MM.1S (cell line): ENCODE results near the gene PGS1.

ENCODE experiments used
- DNase-seq: peaks from one replicate; pipeline ENCODE4 v3.0.0-alpha.2; 2015
- H2AFZ ChIP-seq: fragments of 300-600 bp; sonication (generic); 2 replicates; pipeline ENCODE4 v1.6.0; 2016; ENCODE audit warnings: antibody characterized with exemption, low read length
- H3F3A ChIP-seq: fragments of 300-600 bp; sonication (generic); 2 replicates; pipeline ENCODE4 v1.6.1; 2016; ENCODE audit warnings: mild to moderate bottlenecking, antibody characterized with exemption, low read length, moderate library complexity, mixed read lengths; ENCODE audit not compliant: insufficient read depth
- H3K27ac ChIP-seq: fragments of 300-600 bp; sonication (generic); 2 replicates; pipeline ENCODE4 v1.5.1; 2016; ENCODE audit warnings: mild to moderate bottlenecking, low read length
- H3K27me3 ChIP-seq: fragments of 300-600 bp; sonication (generic); replicated peaks from 2 replicates; pipeline ENCODE4 v1.6.0; 2016; ENCODE audit warnings: low read length; ENCODE audit not compliant: insufficient read depth
- H3K36me3 ChIP-seq: fragments of 300-600 bp; sonication (generic); replicated peaks from 2 replicates; pipeline ENCODE4 v1.6.1; 2016; ENCODE audit warnings: mild to moderate bottlenecking, low read length, mixed read lengths; ENCODE audit not compliant: insufficient read depth
- H3K4me1 ChIP-seq: fragments of 300-600 bp; sonication (generic); 2 replicates; pipeline ENCODE4 v1.6.1; 2016; ENCODE audit warnings: low read length, mixed read lengths
- H3K4me2 ChIP-seq: fragments of 300-600 bp; sonication (generic); 2 replicates; pipeline ENCODE4 v1.6.0; 2016; ENCODE audit warnings: low read depth, low read length
- H3K4me3 ChIP-seq: fragments of 300-600 bp; sonication (generic); 2 replicates; pipeline ENCODE4 v1.5.1; 2016; ENCODE audit warnings: low read length, mixed read lengths
- H3K79me2 ChIP-seq: fragments of 300-600 bp; sonication (generic); 2 replicates; pipeline ENCODE4 v1.6.1; 2016; ENCODE audit warnings: mixed run types, low read length, mixed read lengths
- H3K9ac ChIP-seq: fragments of 300-600 bp; sonication (generic); 2 replicates; pipeline ENCODE4 v1.6.1; 2016; ENCODE audit warnings: low read length, mixed read lengths
- H3K9me2 ChIP-seq: fragments of 300-600 bp; sonication (generic); replicated peaks from 2 replicates; pipeline ENCODE4 v1.6.1; 2016; ENCODE audit warnings: mild to moderate bottlenecking, low read length, mixed read lengths; ENCODE audit not compliant: insufficient read depth
- H3K9me3 ChIP-seq: fragments of 300-600 bp; sonication (generic); replicated peaks from 2 replicates; pipeline ENCODE4 v1.6.1; 2016; ENCODE audit warnings: mild to moderate bottlenecking, low read length, mixed read lengths; ENCODE audit not compliant: insufficient read depth
- H4K20me1 ChIP-seq: fragments of 300-600 bp; sonication (generic); 2 replicates; pipeline ENCODE4 v1.6.1; 2016; ENCODE audit warnings: mild to moderate bottlenecking, low read length, moderate library complexity, mixed read lengths; ENCODE audit not compliant: insufficient read depth
- EZH2 ChIP-seq: fragments of 300-600 bp; sonication (generic); optimal IDR thresholded peaks from 2 replicates; pipeline ENCODE3; 2017; ENCODE audit warnings: low read depth, mild to moderate bottlenecking, antibody characterized with exemption, low read length, mixed read lengths
- EZH2phosphoT487 ChIP-seq: fragments of 300-600 bp; sonication (generic); IDR thresholded peaks from 2 replicates; pipeline ENCODE4 v1.6.1; 2018; ENCODE audit warnings: antibody characterized with exemption, low read length
- TF ChIP-seq, protein P1 (sequence below): fragments of 300-600 bp; sonication (generic); IDR thresholded peaks from 2 replicates; pipeline ENCODE4 v1.5.1; 2016; ENCODE audit warnings: antibody characterized with exemption, low read length, mixed read lengths

Gene PGS1

DNA sequence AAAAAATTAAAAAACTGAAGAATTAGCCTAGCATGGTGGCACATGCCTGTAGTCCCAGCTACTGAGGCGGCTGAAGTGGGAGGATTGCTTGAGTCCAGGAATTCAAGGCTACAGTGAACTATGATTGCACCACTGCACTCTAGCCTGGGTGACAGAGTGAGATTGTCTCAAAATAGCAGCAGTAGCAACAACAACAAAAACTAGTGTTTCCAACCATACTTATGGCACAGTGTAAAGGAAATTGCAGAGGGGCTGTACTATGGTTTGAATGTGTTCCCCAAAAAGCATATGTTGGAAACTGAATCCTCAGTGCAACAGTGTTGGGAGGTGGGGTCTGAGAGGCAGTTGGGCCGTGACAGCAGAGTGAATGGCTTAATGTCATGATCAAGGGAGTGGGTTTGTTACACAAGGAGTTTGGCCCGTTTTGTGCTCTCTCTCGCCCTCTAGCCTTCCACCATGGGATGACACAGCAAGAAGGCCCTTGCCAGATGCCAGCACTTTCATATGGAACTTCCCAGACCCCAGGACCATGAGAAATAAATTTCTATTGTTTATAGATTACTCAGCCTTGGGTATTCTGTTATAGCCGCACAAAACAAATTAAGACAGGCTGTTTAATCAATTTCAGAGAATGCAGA is 70.0 kb downstream of the PGS1 start:
- H3K79me2 ChIP-seq: no peaks in the 10 kb centered on the region
- H3K4me3 ChIP-seq: no peak overlapping the region
- peaks cover 56% of the 10 kb centered on the region for H3K27me3 ChIP-seq
- H3K36me3 ChIP-seq: no peaks in the 10 kb centered on the region
- no peaks in the 10 kb centered on the region for H3F3A ChIP-seq
- H3K4me1 ChIP-seq: no peaks in the 10 kb centered on the region
- H3K9me3 ChIP-seq: no peaks in the 10 kb centered on the region
- no peaks in the 10 kb centered on the region for H3K9me2 ChIP-seq
- no peak for DNase-seq
- H3K9ac ChIP-seq: no peak overlapping the region
- TF ChIP-seq, protein P1, sequence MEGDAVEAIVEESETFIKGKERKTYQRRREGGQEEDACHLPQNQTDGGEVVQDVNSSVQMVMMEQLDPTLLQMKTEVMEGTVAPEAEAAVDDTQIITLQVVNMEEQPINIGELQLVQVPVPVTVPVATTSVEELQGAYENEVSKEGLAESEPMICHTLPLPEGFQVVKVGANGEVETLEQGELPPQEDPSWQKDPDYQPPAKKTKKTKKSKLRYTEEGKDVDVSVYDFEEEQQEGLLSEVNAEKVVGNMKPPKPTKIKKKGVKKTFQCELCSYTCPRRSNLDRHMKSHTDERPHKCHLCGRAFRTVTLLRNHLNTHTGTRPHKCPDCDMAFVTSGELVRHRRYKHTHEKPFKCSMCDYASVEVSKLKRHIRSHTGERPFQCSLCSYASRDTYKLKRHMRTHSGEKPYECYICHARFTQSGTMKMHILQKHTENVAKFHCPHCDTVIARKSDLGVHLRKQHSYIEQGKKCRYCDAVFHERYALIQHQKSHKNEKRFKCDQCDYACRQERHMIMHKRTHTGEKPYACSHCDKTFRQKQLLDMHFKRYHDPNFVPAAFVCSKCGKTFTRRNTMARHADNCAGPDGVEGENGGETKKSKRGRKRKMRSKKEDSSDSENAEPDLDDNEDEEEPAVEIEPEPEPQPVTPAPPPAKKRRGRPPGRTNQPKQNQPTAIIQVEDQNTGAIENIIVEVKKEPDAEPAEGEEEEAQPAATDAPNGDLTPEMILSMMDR: peak; percentile 17; the same call in 1 of the 2 replicates
- no peak for TF ChIP-seq EZH2phosphoT487
- H3K4me2 ChIP-seq: no peak overlapping the region
- H3K27ac ChIP-seq: no peak overlapping the region
- no peaks in the 10 kb centered on the region for H4K20me1 ChIP-seq
- H2AFZ ChIP-seq: no peak overlapping the region

DNA sequence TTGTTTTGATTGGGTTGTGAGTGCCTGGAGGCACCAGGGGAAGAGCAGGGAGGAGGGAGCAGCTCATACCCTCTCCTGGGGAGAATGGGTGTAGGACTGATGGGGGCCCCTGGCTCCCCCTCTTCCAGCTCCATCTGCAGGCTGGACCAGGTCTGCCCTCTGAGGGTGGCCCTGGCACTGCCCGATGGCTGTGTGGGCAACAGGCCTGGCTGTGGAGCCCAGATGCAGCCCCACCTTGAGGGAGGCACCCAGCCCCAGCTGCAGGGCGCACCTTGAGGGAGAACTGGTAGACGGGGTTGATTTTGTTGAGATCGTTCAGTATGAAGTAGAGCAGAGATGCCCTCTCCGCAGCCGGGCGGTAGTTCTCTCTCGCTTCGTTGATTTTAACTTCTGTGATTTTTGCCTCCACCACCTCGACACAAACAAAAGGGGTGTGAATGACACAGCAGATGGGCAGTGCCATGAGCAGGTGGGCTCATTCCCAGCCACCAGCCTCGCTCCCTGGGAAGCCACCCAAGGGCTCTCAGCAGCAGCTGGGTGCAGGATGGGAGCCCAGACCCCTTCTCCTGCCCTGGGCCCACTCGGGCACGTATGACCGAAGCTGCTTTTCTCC is 71.6 kb downstream of the PGS1 start:
- Histone ChIP-seq H3K27me3 (peaks cover 54% of the 10 kb centered on the region), H4K20me1 (no peaks in the 10 kb centered on the region), H2AFZ (no peak overlapping the region), H3K4me1 (no peaks in the 10 kb centered on the region), H3K9me3 (no peaks in the 10 kb centered on the region), H3F3A (no peaks in the 10 kb centered on the region), H3K9ac (no peak overlapping the region), H3K4me3 (no peak overlapping the region), H3K79me2 (no peaks in the 10 kb centered on the region), H3K27ac (no peak overlapping the region), H3K36me3 (no peaks in the 10 kb centered on the region), H3K9me2 (no peaks in the 10 kb centered on the region), H3K4me2 (no peak overlapping the region)
- TF ChIP-seq EZH2 (no peak), EZH2phosphoT487 (no peak)
- TF ChIP-seq, protein P1: no peak
- DNase-seq: no peak

DNA sequence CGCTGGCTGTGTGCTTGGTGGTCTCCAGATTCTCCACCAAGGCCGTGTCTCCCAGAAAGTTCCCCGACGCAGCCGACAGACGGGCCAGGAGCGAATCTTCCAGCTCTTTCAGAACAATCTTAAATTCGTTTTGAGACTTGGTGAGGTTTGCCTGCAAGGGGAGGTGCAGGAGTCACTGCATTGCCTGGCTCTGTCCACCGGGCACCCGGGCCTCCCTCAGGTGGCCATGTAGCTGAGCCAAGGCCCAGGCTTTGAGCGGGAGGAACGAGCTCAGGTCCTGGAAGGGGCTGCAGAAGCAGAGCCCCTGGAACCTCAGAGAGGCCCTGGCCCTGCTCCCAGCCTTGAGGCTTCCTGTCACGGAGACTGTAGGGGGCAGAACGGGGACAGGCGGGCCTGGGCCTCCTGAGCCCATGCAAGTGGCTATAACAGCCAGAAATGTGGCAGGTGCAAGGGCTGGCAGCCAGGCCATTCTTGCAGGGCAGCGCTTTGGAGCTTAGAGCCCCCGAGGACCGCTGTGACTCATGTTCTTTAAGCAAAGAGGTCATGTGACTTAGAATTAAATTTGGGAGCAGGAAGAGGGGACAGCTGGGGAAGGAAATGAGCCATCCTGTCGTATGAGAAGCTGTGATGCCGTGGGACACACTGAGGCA is 72.4 kb downstream of the PGS1 start:
- TF ChIP-seq EZH2 (no peak), EZH2phosphoT487 (no peak)
- TF ChIP-seq, protein P1: no peak
- Histone ChIP-seq H3K79me2 (no peaks in the 10 kb centered on the region), H3K4me3 (no peak overlapping the region), H3K9me3 (no peaks in the 10 kb centered on the region), H3K9me2 (no peaks in the 10 kb centered on the region), H3K27me3 (peaks cover 57% of the 10 kb centered on the region), H3K4me2 (no peak overlapping the region), H3K27ac (no peak overlapping the region), H2AFZ (no peak overlapping the region), H3K36me3 (no peaks in the 10 kb centered on the region), H4K20me1 (no peaks in the 10 kb centered on the region), H3K9ac (no peak overlapping the region), H3K4me1 (no peaks in the 10 kb centered on the region), H3F3A (no peaks in the 10 kb centered on the region)
- DNase-seq: no peak
